ENCODE data around the gene IL26.

The IL26 gene

GRCh38 chr12:68157380-68157779 lies 68.2 kb downstream of the IL26 start:
- no peak for DNase-seq (ENCODE audit: low read depth in 2 of 3, low spot score in 1 of 3)

- no peak for DNase-seq (ENCODE audit: low read depth in 2 of 3, low spot score in 1 of 3)
These were observed 69.0 kb downstream of the IL26 start for GRCh38 chr12:68156636-68157035.

- no peak for DNase-seq (ENCODE audit: low read depth in 2 of 3, low spot score in 1 of 3)
These were observed 70.8 kb downstream of the IL26 start for GRCh38 chr12:68154779-68155178.
